Type B pancreatic cell (in vitro differentiated cells): Measurements from ENCODE around the gene TSHZ2. TPM values are rescaled to one million over a fixed set of nuclear protein-coding genes. Genes with fewer than 3 reads are reported as not detected.

ENCODE experiments used
- DNase-seq: peaks from one replicate; pipeline ENCODE4 v3.0.0; 2021; ENCODE audit warnings: mixed read lengths; ENCODE audit not compliant: unreplicated experiment; ENCODE audit errors: extremely low spot score
- H3K27ac Mint-ChIP-seq: 2 replicates; pipeline ENCODE4 v1.8.0; 2021; ENCODE audit warnings: mild to moderate bottlenecking, mixed read lengths
- H3K27me3 Mint-ChIP-seq: 2 replicates; pipeline ENCODE4 v1.8.0; 2021; ENCODE audit warnings: mixed read lengths
- H3K36me3 Mint-ChIP-seq: 2 replicates; pipeline ENCODE4 v1.8.0; 2021; ENCODE audit warnings: mixed read lengths
- H3K4me1 Mint-ChIP-seq: one replicate; pipeline ENCODE4 v1.8.0; 2021; ENCODE audit warnings: mixed read lengths; ENCODE audit not compliant: unreplicated experiment
- H3K4me3 Mint-ChIP-seq: 2 replicates; pipeline ENCODE4 v1.8.0; 2021; ENCODE audit warnings: mild to moderate bottlenecking, mixed read lengths
- H3K9me3 Mint-ChIP-seq: 2 replicates; pipeline ENCODE4 v1.8.0; 2021; ENCODE audit warnings: mixed read lengths
- CTCF ChIP-seq: fragments of 200-600 bp; sonication (generic); conservative IDR thresholded peaks from 2 replicates; pipeline ENCODE4 v1.5.0; 2021; ENCODE audit warnings: antibody characterized with exemption, mild to moderate bottlenecking
- total RNA-seq: library from RNA; stranded (reverse); gene quantifications from 2 replicates; pipeline ENCODE4 v1.2.1, GENCODE V29; 2021; ENCODE audit warnings: low replicate concordance

Gene TSHZ2
- total RNA-seq, 1 donor from 2014 or later, result 45.5 TPM

GRCh38 chr20:53328961-53329360 is 356.8 kb downstream of the TSHZ2 start:
- no peak for TF ChIP-seq CTCF
- H3K36me3 Mint-ChIP-seq, result peaks cover 22% of the 10 kb centered on the region

GRCh38 chr20:53329781-53330180 is 357.6 kb downstream of the TSHZ2 start:
- TF ChIP-seq CTCF, result no peak
- Mint-ChIP-seq H3K4me1 (peaks cover 16% of the 10 kb centered on the region), H3K36me3 (peaks cover 22% of the 10 kb centered on the region), H3K27me3 (no peaks in the 10 kb centered on the region), H3K9me3 (peaks cover 9% of the 10 kb centered on the region), H3K27ac (no peak overlapping the region), H3K4me3 (no peak overlapping the region)
- no peak for DNase-seq

More at GRCh38 chr20:53328961-53329360, 356.8 kb downstream of the TSHZ2 start:
- DNase-seq, result no peak
- Mint-ChIP-seq H3K27me3 (no peaks in the 10 kb centered on the region), H3K9me3 (peaks cover 9% of the 10 kb centered on the region), H3K4me3 (no peak overlapping the region), H3K4me1 (peaks cover 16% of the 10 kb centered on the region), H3K27ac (no peak overlapping the region)

GRCh38 chr20:53330601-53331140 is 358.5 kb downstream of the TSHZ2 start:
- H3K27me3 Mint-ChIP-seq, result no peaks in the 10 kb centered on the region
- H3K27ac Mint-ChIP-seq, result no peak overlapping the region
- peaks cover 9% of the 10 kb centered on the region for H3K9me3 Mint-ChIP-seq
- H3K36me3 Mint-ChIP-seq, result peaks cover 15% of the 10 kb centered on the region
- H3K4me3 Mint-ChIP-seq, result no peak overlapping the region
- no peak for TF ChIP-seq CTCF
- peaks cover 20% of the 10 kb centered on the region for H3K4me1 Mint-ChIP-seq
- DNase-seq, result no peak

GRCh38 chr20:53331151-53331973 is 359.2 kb downstream of the TSHZ2 start:
- H3K27ac Mint-ChIP-seq, result peak overlapping the region; percentile 75
- peaks cover 15% of the 10 kb centered on the region for H3K36me3 Mint-ChIP-seq
- no peak for DNase-seq
- H3K4me1 Mint-ChIP-seq, result peaks cover 20% of the 10 kb centered on the region
- peak overlapping the region; percentile 46 for H3K4me3 Mint-ChIP-seq
- no peaks in the 10 kb centered on the region for H3K27me3 Mint-ChIP-seq
- H3K9me3 Mint-ChIP-seq, result peaks cover 9% of the 10 kb centered on the region
- no peak for TF ChIP-seq CTCF

- Mint-ChIP-seq H3K36me3 (peaks cover 15% of the 10 kb centered on the region), H3K27ac (no peak overlapping the region), H3K27me3 (no peaks in the 10 kb centered on the region), H3K4me3 (no peak overlapping the region), H3K9me3 (peaks cover 9% of the 10 kb centered on the region), H3K4me1 (peaks cover 20% of the 10 kb centered on the region)
- DNase-seq, result no peak
- no peak for TF ChIP-seq CTCF
Observed at GRCh38 chr20:53332022-53332837, 360.1 kb downstream of the TSHZ2 start.
